ENCODE measurements around the gene SORBS1. TPM values are rescaled to one million over a fixed set of nuclear protein-coding genes. Genes with fewer than 3 reads are reported as not detected.

SORBS1 gene
- total and polyA plus RNA-seq, 2 of the 13 experiments (the other 11 are each of a cell fraction or from before 2014, with no cell fraction given): 16.8 to 39.8 TPM

DNA sequence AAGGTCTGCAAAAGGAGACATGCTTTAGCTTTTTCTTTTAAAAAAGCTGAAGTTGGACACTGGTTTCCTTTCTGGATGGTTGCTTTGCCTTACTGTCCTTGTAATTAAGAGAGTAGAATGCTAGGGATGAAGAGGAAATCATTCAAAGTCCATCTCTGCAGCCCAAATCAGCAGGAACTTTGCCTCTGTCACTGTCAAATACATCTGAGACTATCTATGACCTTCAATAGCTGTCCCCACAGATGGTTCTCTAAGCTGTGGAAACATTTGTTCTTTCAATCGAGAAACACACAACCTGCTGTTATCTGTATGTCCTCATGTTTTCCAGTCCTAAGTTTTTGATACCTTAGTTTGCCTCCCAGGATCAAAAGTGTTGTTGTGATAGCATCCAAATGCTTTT is 117.5 kb downstream of the SORBS1 start (continued):
- TF ChIP-seq, protein P1, sequence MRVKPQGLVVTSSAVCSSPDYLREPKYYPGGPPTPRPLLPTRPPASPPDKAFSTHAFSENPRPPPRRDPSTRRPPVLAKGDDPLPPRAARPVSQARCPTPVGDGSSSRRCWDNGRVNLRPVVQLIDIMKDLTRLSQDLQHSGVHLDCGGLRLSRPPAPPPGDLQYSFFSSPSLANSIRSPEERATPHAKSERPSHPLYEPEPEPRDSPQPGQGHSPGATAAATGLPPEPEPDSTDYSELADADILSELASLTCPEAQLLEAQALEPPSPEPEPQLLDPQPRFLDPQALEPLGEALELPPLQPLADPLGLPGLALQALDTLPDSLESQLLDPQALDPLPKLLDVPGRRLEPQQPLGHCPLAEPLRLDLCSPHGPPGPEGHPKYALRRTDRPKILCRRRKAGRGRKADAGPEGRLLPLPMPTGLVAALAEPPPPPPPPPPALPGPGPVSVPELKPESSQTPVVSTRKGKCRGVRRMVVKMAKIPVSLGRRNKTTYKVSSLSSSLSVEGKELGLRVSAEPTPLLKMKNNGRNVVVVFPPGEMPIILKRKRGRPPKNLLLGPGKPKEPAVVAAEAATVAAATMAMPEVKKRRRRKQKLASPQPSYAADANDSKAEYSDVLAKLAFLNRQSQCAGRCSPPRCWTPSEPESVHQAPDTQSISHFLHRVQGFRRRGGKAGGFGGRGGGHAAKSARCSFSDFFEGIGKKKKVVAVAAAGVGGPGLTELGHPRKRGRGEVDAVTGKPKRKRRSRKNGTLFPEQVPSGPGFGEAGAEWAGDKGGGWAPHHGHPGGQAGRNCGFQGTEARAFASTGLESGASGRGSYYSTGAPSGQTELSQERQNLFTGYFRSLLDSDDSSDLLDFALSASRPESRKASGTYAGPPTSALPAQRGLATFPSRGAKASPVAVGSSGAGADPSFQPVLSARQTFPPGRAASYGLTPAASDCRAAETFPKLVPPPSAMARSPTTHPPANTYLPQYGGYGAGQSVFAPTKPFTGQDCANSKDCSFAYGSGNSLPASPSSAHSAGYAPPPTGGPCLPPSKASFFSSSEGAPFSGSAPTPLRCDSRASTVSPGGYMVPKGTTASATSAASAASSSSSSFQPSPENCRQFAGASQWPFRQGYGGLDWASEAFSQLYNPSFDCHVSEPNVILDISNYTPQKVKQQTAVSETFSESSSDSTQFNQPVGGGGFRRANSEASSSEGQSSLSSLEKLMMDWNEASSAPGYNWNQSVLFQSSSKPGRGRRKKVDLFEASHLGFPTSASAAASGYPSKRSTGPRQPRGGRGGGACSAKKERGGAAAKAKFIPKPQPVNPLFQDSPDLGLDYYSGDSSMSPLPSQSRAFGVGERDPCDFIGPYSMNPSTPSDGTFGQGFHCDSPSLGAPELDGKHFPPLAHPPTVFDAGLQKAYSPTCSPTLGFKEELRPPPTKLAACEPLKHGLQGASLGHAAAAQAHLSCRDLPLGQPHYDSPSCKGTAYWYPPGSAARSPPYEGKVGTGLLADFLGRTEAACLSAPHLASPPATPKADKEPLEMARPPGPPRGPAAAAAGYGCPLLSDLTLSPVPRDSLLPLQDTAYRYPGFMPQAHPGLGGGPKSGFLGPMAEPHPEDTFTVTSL (CRISPR knock-in tag; IDR thresholded peaks at IDR 0.05; ENCODE audit: borderline replicate concordance): peak; percentile 55; the same call in 1 of the 2 replicates
- TF ChIP-seq ZKSCAN8 (CRISPR knock-in tag; IDR thresholded peaks at IDR 0.05; ENCODE audit: borderline replicate concordance) (0 out of 2 replicates have a peak, but pooled peaks have one; percentile 26), KAT8 (CRISPR knock-in tag; IDR thresholded peaks at IDR 0.05) (0 out of 2 replicates have a peak, but pooled peaks have one; percentile 17), TSC22D2 (CRISPR knock-in tag; IDR thresholded peaks at IDR 0.05; ENCODE audit: borderline replicate concordance) (no peak), ZNF383 (CRISPR knock-in tag; IDR thresholded peaks at IDR 0.05; ENCODE audit: borderline replicate concordance) (no peak), RBAK (CRISPR knock-in tag; IDR thresholded peaks at IDR 0.05) (no peak; the same call in 1 of the 2 replicates), HOXA3 (CRISPR knock-in tag; IDR thresholded peaks at IDR 0.05) (peak; percentile 18; the same call in 1 of the 2 replicates), DNMT1 (CRISPR knock-in tag; IDR thresholded peaks at IDR 0.05) (no peak), ZFP36L1 (CRISPR knock-in tag; IDR thresholded peaks at IDR 0.05) (no peak), MLLT10 (CRISPR knock-in tag; IDR thresholded peaks at IDR 0.05) (no peak), NR3C1 (CRISPR knock-in tag; IDR thresholded peaks at IDR 0.05) (no peak), FIP1L1 (IDR thresholded peaks at IDR 0.05; ENCODE audit: borderline replicate concordance, insufficient read depth, low read depth, low read length) (no peak), NBN (conservative IDR thresholded peaks at IDR 0.05) (no peak), ZBTB7A (CRISPR knock-in tag; IDR thresholded peaks at IDR 0.05) (no peak), GATAD2A (CRISPR knock-in tag; IDR thresholded peaks at IDR 0.05) (0 out of 2 replicates have a peak, but pooled peaks have one; percentile 16), RAD21 (CRISPR knock-in tag; IDR thresholded peaks at IDR 0.05) (no peak), RELA (CRISPR knock-in tag; IDR thresholded peaks at IDR 0.05) (no peak), ZNF274 (CRISPR knock-in tag; IDR thresholded peaks at IDR 0.05) (no peak), MED13 (CRISPR knock-in tag; IDR thresholded peaks at IDR 0.05) (no peak), SOX13 (IDR thresholded peaks at IDR 0.05) (no peak), SOX13 (CRISPR knock-in tag; conservative IDR thresholded peaks at IDR 0.05 in 1 of 2, IDR thresholded peaks at IDR 0.05 in 1 of 2) (no peak), U2AF2 (IDR thresholded peaks at IDR 0.05; ENCODE audit: low read depth, low read length) (no peak)
- TF ChIP-seq, protein P2, sequence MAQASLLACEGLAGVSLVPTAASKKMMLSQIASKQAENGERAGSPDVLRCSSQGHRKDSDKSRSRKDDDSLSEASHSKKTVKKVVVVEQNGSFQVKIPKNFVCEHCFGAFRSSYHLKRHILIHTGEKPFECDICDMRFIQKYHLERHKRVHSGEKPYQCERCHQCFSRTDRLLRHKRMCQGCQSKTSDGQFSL (CRISPR knock-in tag; IDR thresholded peaks at IDR 0.05): no peak
- TF ChIP-seq, protein P3, sequence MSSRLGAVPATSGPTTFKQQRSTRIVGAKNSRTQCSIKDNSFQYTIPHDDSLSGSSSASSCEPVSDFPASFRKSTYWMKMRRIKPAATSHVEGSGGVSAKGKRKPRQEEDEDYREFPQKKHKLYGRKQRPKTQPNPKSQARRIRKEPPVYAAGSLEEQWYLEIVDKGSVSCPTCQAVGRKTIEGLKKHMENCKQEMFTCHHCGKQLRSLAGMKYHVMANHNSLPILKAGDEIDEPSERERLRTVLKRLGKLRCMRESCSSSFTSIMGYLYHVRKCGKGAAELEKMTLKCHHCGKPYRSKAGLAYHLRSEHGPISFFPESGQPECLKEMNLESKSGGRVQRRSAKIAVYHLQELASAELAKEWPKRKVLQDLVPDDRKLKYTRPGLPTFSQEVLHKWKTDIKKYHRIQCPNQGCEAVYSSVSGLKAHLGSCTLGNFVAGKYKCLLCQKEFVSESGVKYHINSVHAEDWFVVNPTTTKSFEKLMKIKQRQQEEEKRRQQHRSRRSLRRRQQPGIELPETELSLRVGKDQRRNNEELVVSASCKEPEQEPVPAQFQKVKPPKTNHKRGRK (CRISPR knock-in tag; IDR thresholded peaks at IDR 0.05): no peak
- TF ChIP-seq, protein P4, sequence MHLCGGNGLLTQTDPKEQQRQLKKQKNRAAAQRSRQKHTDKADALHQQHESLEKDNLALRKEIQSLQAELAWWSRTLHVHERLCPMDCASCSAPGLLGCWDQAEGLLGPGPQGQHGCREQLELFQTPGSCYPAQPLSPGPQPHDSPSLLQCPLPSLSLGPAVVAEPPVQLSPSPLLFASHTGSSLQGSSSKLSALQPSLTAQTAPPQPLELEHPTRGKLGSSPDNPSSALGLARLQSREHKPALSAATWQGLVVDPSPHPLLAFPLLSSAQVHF (CRISPR knock-in tag; IDR thresholded peaks at IDR 0.05): no peak
